NCI-H2171 (cell line): ENCODE results near the gene ACE.

Experiments
- DNase-seq: peaks from one replicate; lab custom pipeline; 2025; lab: John Stamatoyannopoulos, UW

ACE gene

GRCh38 chr17:63537991-63538692, 61.3 kb downstream of the ACE start:
- no peak for DNase-seq

- no peak for DNase-seq
These were observed 62.1 kb downstream of the ACE start for GRCh38 chr17:63538693-63539595.

GRCh38 chr17:63540590-63540989, 63.7 kb downstream of the ACE start:
- no peak for DNase-seq

GRCh38 chr17:63542218-63542545, 65.3 kb downstream of the ACE start:
- DNase-seq = no peak

DNA sequence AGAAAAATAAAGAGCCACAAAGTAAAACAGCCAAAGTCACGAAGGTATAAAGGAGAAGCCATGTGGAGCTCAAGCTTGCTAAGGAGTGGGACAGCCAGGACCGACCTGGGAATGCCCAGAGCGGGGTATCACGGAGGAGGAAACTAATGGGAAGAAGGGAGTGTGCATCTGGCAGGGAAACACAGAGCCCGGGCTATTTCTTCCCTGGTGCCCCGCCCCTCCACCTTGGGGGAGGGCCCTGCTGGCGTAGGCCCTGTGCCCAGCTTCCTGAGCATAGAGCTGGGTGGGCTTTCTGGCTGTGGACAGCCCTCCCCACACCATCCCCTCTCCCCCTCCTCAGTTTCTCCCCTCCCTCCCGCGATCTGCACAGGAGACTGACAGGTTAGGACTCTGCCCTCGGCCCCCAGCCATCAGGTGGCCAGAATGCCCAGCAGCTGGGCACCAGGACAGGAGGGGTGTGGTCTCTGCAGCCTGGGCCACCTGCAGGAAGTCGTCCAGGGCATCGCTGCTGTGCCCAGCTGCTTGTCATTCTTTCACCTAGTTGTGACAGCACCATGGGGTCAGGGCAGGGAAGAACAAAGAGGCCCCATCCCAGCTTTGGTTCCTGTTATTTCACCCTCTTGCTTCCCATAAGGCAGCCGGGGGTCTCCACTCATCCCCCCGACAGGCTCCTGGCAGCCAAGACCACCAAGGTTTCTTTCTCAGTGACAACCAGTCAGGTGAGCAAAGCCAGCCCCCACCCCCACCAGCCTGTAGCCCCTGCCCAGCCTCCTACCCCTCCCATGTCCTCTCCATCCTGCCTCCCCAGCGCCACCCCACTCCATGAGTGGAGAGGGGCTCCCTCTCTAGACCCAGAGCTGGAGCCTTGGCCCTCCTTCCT, 66.3 kb downstream of the ACE start:
- no peak for DNase-seq

DNA sequence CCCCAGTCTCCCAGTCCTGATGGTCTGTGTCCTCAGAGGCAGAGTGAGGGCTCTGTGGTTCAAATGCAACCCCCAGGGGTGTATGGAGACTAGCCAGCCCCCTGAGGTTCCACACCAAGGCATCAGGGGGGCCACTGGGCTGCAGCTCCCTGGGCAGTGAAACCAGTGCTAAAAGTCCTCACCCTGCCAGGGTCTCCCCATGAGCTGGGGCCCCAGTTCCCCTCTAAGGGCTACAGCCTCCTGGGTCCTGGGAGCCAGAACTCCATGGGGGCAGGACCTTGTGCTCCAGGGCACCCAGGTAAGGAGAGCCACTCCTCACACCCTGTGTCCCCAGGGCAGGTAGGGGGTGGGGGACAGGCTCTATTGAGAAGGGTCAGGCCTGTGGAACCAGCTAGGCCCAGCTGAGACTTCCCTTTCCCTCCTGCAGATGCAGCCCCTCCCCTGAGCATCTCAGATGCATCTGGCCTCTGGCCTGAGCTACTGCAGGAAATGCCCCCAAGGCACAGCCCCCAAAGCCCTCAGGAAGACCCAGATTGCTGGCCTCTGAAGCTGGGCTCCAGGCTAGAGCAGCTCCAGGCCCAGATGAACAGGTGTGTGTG, 67.1 kb downstream of the ACE start:
- DNase-seq = no peak

GRCh38 chr17:63544467-63545301, 67.8 kb downstream of the ACE start:
- no peak for DNase-seq

GRCh38 chr17:63546308-63547082, 69.6 kb downstream of the ACE start:
- no peak for DNase-seq

DNA sequence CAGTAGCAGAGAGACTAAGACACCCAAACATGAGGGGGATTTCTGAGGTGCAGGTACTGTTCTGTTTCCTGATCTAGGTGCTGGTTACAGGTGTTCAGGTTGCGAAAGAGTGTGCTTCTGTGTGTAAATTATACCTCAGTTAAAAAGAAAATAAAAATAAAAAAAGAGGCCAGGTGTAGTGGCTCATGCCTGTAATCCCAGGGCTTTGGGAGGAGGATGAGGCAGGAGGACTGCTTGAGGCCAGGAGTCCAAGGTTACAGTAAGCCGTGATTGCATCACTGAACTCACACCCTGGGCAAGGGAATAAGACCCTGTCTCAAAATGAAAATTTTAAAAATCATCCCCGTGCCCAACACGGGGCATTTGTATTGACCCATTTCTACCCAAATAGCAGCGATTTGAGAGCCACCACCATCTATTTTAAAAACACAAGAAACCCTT, 70.2 kb downstream of the ACE start:
- no peak for DNase-seq
